ENCODE data around the gene GABARAP. TPM values are rescaled to one million over a fixed set of nuclear protein-coding genes. Genes with fewer than 3 reads are reported as not detected.

GABARAP gene
- total RNA-seq = 100 to 1,000 TPM; 402 to 515 (median 456) TPM

- Histone ChIP-seq H3K27ac (peak within 1 kb of the TSS; percentile 96 to 99 (median 98)), H3K4me3 (peak within 1 kb of the TSS; percentile 64 to 96 (median 76)), H3K36me3 (peaks cover 3 to 46% (median 17%) of the 10 kb centered on the region in 3 donors), H3K4me1 (peaks cover 3 to 42% (median 27%) of the 10 kb centered on the region in 4 donors), H3K27me3 (no peaks in the 10 kb centered on the region), H3K9me3 (no peaks in the 10 kb centered on the region)
- peak; percentile 94 to 99 for DNase-seq (ENCODE audit: low spot score in 2 of 2)
- WGBS, 2 donors = 0% methylated on average over 51 to 59 of the region's 62 CpGs
- TF ChIP-seq POLR2A (IDR thresholded peaks at IDR 0.05) (peak; percentile 76 to 83), CTCF (IDR thresholded peaks at IDR 0.05) (no peak), EP300 (IDR thresholded peaks at IDR 0.05) (peak; percentile 45 to 91)
These were observed at the start of gene GABARAP for GRCh38 chr17:7241783-7242716. GABARAP (minus strand) TSS chr17:7242449; CDS start chr17:7242330, 119 bp downstream.

DNA sequence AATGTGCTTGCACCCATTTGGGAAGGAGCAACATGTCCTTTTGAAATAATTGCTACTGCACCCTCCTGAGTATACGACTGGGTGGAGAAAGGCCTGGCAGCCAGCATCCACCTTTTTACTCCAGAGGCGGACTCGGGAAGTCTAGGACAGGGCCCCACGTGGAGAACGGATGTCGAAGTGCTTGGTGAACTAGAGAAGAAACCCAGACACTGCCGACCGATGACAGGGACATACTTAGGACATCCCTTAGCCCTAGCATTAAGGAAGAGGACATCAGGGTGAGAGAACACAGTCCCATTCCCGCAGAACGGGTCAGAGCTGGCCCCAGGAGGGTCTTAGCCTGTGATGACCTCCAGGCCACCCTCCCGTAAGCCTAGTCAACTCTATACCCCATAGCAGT, 48.4 kb upstream of the GABARAP start:
- peaks cover 0 to 27% (median 14%) of the 10 kb centered on the region in 4 donors for H3K4me1 ChIP-seq
- H3K27me3 ChIP-seq = peaks cover 0 to 89% of the 10 kb centered on the region in 2 donors
- no peak overlapping the region for H3K27ac ChIP-seq
- no peak for DNase-seq (ENCODE audit: low spot score in 2 of 2)
- 70 to 73% methylated on average over 11 of the region's 11 CpGs for WGBS, 2 donors
- TF ChIP-seq POLR2A (IDR thresholded peaks at IDR 0.05) = no peak
- TF ChIP-seq EP300 (IDR thresholded peaks at IDR 0.05) = no peak
- TF ChIP-seq CTCF (IDR thresholded peaks at IDR 0.05) = no peak
- H3K4me3 ChIP-seq = no peak overlapping the region
- H3K9me3 ChIP-seq = no peaks in the 10 kb centered on the region
- H3K36me3 ChIP-seq = no peaks in the 10 kb centered on the region

- 89 to 91% methylated on average over 19 of the region's 19 CpGs for WGBS, 2 donors
- H3K9me3 ChIP-seq = no peaks in the 10 kb centered on the region
- TF ChIP-seq EP300 (IDR thresholded peaks at IDR 0.05) (no peak), CTCF (IDR thresholded peaks at IDR 0.05) (no peak), POLR2A (IDR thresholded peaks at IDR 0.05) (no peak)
- H3K36me3 ChIP-seq = no peaks in the 10 kb centered on the region
- H3K27me3 ChIP-seq = peaks cover 0 to 84% of the 10 kb centered on the region in 2 donors
- H3K4me1 ChIP-seq = peaks cover 0 to 24% (median 10%) of the 10 kb centered on the region in 4 donors
- H3K4me3 ChIP-seq = no peak overlapping the region
- no peak for DNase-seq (ENCODE audit: low spot score in 2 of 2)
- H3K27ac ChIP-seq = no peak overlapping the region
These were observed 47.9 kb upstream of the GABARAP start for GRCh38 chr17:7290166-7290565.

DNA sequence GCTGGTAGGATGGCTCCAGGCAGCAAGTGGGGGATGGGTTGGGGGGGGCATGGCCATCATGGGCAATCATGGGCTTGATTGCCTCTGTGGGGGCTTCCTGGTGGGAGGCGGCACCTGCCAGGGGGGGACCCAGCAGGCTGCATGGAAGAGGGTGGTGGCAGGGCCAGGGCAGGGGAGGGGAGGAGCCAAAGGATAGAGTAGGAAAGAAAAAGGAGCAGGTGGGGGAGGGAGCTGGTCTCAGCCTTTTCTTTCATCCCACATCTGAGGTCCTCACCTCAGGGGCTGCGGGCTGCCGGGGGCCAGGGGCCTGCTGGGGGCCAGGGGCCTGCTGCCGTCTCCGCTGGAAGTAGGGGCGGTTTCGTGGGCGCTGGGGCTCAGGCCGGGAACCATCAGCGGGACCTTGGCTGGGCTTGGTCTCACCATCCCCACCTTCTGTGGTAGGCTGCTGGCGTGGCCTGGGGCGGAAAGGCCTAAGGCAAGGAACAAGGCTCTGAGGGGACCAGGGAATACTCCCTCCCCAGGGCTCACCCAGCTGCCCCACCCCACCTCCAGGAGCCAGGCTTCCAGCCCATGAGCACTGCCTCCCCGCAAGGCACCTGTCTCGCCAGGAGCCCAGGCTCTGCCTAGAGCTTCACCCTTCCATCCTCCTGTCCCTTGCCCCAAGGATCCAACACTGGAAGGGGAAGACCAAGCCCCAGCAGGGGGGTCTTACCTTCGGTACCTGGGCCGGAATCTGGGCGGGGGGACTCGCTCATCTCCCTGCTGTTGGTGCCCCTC, 47.2 kb upstream of the GABARAP start:
- Histone ChIP-seq H3K4me1 (peaks cover 0 to 16% (median 3%) of the 10 kb centered on the region in 4 donors), H3K36me3 (no peaks in the 10 kb centered on the region), H3K27me3 (peaks cover 0 to 77% of the 10 kb centered on the region in 2 donors), H3K27ac (no peak overlapping the region), H3K4me3 (no peak overlapping the region), H3K9me3 (no peaks in the 10 kb centered on the region)
- DNase-seq (ENCODE audit: low spot score in 2 of 2) = no peak
- 81 to 86% methylated on average over 14 to 17 of the region's 18 CpGs for WGBS, 2 donors
- TF ChIP-seq POLR2A (IDR thresholded peaks at IDR 0.05) (no peak), EP300 (IDR thresholded peaks at IDR 0.05) (no peak), CTCF (IDR thresholded peaks at IDR 0.05) (no peak)
